Loucy (cell line): ENCODE measurements around the gene VDAC2.

Experiments used
- EZH2phosphoT487 ChIP-seq: fragments of 200-600 bp; IDR thresholded peaks from 2 replicates; pipeline ENCODE4 v1.6.1; 2018; ENCODE audit warnings: antibody characterized with exemption, mild to moderate bottlenecking, moderate library complexity, borderline replicate concordance
- TF ChIP-seq, protein P1 (sequence below): fragments of 200-600 bp; sonication (generic); conservative IDR thresholded peaks from 2 replicates; pipeline ENCODE4 v1.5.1; 2014; ENCODE audit warnings: mild to moderate bottlenecking, antibody characterized with exemption, low read length

DNA sequence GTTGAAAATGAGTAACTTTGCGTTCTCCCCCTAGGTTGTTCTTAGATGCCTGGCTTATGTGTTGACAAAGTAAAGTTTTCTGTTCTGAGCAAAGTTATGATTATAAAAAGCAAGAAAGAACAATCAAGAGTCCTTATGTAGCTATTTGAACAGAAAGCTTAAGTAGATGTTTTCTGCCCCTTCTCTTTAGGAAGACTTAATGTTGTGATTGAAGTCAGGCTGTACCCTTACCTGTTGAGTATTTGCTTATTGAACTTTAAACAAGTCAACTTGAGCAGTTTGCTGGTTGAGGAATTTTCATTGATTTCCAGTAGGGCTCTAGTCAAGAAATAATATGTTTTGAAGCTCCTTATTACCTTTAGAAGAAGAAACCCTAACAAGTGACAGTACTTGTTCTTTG is 33.9 kb upstream of the VDAC2 start:
- TF ChIP-seq, protein P1, sequence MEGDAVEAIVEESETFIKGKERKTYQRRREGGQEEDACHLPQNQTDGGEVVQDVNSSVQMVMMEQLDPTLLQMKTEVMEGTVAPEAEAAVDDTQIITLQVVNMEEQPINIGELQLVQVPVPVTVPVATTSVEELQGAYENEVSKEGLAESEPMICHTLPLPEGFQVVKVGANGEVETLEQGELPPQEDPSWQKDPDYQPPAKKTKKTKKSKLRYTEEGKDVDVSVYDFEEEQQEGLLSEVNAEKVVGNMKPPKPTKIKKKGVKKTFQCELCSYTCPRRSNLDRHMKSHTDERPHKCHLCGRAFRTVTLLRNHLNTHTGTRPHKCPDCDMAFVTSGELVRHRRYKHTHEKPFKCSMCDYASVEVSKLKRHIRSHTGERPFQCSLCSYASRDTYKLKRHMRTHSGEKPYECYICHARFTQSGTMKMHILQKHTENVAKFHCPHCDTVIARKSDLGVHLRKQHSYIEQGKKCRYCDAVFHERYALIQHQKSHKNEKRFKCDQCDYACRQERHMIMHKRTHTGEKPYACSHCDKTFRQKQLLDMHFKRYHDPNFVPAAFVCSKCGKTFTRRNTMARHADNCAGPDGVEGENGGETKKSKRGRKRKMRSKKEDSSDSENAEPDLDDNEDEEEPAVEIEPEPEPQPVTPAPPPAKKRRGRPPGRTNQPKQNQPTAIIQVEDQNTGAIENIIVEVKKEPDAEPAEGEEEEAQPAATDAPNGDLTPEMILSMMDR: no peak
- no peak for TF ChIP-seq EZH2phosphoT487
